SK-N-SH treated with all-trans-retinoic acid at 6 μM for 48 hours (cell line): Measurements from ENCODE around the gene STK16.

Experiments used
- CSDC2 ChIP-seq: fragments of 250-450 bp; sonication (Bioruptor Pico); IDR thresholded peaks from 2 replicates; pipeline ENCODE4 v1.5.0; 2020; ENCODE audit warnings: mild to moderate bottlenecking, moderate library complexity
- CSRNP3 ChIP-seq: fragments of 250-450 bp; sonication (Bioruptor Pico); IDR thresholded peaks from 2 replicates; pipeline ENCODE4 v1.5.1; 2021; ENCODE audit warnings: mild to moderate bottlenecking, moderate library complexity
- GLIS3 ChIP-seq: fragments of 250-450 bp; sonication (Bioruptor Pico); IDR thresholded peaks from 2 replicates; pipeline ENCODE4 v1.5.0; 2020; ENCODE audit warnings: mild to moderate bottlenecking, moderate library complexity
- OSR1 ChIP-seq: fragments of 250-450 bp; sonication (Bioruptor Pico); IDR thresholded peaks from 2 replicates; pipeline ENCODE4 v1.8.0; 2022; ENCODE audit warnings: moderate library complexity, mild to moderate bottlenecking, inconsistent platforms
- PATZ1 ChIP-seq: fragments of 250-450 bp; sonication (Bioruptor Pico); IDR thresholded peaks from 2 replicates; pipeline ENCODE4 v1.8.0; 2020; ENCODE audit warnings: mild to moderate bottlenecking, moderate library complexity, borderline replicate concordance
- POU6F1 ChIP-seq: fragments of 250-450 bp; sonication (Bioruptor Pico); IDR thresholded peaks from 2 replicates; pipeline ENCODE4 v1.8.0; 2021; ENCODE audit warnings: low read depth, mild to moderate bottlenecking, moderate library complexity, borderline replicate concordance
- PPARA ChIP-seq: fragments of 250-450 bp; sonication (Bioruptor Pico); IDR thresholded peaks from 2 replicates; pipeline ENCODE4 v1.5.0; 2020; ENCODE audit warnings: mild to moderate bottlenecking, borderline replicate concordance
- TCF4 ChIP-seq: fragments of 250-450 bp; sonication (Bioruptor Pico); IDR thresholded peaks from 2 replicates; pipeline ENCODE4 v1.8.0; 2021; ENCODE audit warnings: mild to moderate bottlenecking, moderate library complexity, borderline replicate concordance
- TSHZ2 ChIP-seq: fragments of 250-450 bp; sonication (Bioruptor Pico); IDR thresholded peaks from 2 replicates; pipeline ENCODE4 v1.5.0; 2020; ENCODE audit warnings: mild to moderate bottlenecking, moderate library complexity
- ZC3H10 ChIP-seq: fragments of 250-450 bp; sonication (Bioruptor Pico); IDR thresholded peaks from 2 replicates; pipeline ENCODE4 v1.5.1; 2021; ENCODE audit warnings: mild to moderate bottlenecking, moderate library complexity
- ZFP3 ChIP-seq: fragments of 250-450 bp; sonication (Bioruptor Pico); IDR thresholded peaks from 2 replicates; pipeline ENCODE4 v1.5.0; 2020; ENCODE audit warnings: mild to moderate bottlenecking, moderate library complexity
- ZFP30 ChIP-seq: fragments of 450-650 bp; formaldehyde crosslinking; IDR thresholded peaks from 2 replicates; pipeline ENCODE4 v1.5.0; 2022; ENCODE audit warnings: mild to moderate bottlenecking, moderate library complexity
- ZNF8 ChIP-seq: fragments of 450-650 bp; formaldehyde crosslinking; IDR thresholded peaks from 2 replicates; pipeline ENCODE4 v1.5.0; 2020; ENCODE audit warnings: mild to moderate bottlenecking, moderate library complexity

- TF ChIP-seq PPARA (no peak), CSDC2 (no peak), OSR1 (CRISPR knock-in tag) (no peak), CSRNP3 (CRISPR knock-in tag) (no peak), TSHZ2 (CRISPR knock-in tag) (no peak), PATZ1 (CRISPR knock-in tag) (no peak), ZFP30 (CRISPR knock-in tag) (no peak), TCF4 (CRISPR knock-in tag) (no peak), ZNF8 (CRISPR knock-in tag) (no peak), ZC3H10 (no peak), POU6F1 (no peak), ZFP3 (no peak), GLIS3 (CRISPR knock-in tag) (no peak)
These were observed 25.7 kb downstream of the STK16 start for GRCh38 chr2:219271021-219271420.
